ENCODE data around the gene EGFL7.

Gene EGFL7

DNA sequence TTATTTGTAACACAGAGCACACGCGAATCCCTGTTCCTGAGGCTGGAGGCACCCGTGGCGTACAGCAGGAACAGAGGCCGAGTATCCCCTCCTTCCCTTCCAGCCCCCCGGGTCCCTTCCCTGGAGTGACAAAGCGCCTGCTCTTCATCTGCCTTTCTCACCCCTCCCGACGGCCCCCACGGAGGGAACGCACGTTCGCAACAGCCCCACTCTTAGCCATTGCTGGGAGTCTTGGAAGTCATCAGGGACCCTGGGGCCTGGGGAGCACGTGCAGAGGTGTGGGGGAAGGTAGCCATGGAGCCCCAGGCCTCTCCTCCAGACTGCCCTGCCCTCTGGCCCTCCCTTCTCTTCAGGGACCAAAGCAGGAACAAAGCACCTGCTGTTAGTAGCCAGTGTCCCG, 22.1 kb downstream of the EGFL7 start:
- DNase-seq (ENCODE audit: extremely low read depth in 1 of 2, low read depth in 1 of 2), result no peak

DNA sequence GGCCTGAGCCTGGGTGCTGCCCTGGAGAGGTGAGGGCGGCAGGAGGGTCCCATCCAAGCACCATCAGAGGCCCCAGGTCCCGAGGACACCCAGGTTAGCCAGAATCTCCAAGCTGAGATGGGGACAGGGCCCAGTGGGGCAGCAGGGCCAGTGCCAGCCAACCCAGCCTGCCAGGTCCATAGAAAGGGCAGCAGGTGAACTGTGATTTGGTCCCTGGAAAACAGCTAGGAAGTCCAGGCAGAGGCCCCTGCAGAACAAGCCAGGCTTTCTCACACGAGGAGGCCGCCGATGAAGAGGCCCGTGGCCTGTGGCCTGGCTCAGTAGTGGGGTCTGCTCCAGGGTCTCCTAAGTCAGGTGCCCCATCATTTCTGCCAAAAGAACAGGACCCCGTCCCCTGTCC, 22.5 kb downstream of the EGFL7 start:
- no peak for DNase-seq (ENCODE audit: extremely low read depth in 1 of 2, low read depth in 1 of 2)

GRCh38 chr9:136685790-136686533, 23.2 kb downstream of the EGFL7 start:
- no peak for DNase-seq (ENCODE audit: extremely low read depth in 1 of 2, low read depth in 1 of 2)

- no peak for DNase-seq (ENCODE audit: extremely low read depth in 1 of 2, low read depth in 1 of 2)
Measured at GRCh38 chr9:136686534-136686793, 23.7 kb downstream of the EGFL7 start.

DNA sequence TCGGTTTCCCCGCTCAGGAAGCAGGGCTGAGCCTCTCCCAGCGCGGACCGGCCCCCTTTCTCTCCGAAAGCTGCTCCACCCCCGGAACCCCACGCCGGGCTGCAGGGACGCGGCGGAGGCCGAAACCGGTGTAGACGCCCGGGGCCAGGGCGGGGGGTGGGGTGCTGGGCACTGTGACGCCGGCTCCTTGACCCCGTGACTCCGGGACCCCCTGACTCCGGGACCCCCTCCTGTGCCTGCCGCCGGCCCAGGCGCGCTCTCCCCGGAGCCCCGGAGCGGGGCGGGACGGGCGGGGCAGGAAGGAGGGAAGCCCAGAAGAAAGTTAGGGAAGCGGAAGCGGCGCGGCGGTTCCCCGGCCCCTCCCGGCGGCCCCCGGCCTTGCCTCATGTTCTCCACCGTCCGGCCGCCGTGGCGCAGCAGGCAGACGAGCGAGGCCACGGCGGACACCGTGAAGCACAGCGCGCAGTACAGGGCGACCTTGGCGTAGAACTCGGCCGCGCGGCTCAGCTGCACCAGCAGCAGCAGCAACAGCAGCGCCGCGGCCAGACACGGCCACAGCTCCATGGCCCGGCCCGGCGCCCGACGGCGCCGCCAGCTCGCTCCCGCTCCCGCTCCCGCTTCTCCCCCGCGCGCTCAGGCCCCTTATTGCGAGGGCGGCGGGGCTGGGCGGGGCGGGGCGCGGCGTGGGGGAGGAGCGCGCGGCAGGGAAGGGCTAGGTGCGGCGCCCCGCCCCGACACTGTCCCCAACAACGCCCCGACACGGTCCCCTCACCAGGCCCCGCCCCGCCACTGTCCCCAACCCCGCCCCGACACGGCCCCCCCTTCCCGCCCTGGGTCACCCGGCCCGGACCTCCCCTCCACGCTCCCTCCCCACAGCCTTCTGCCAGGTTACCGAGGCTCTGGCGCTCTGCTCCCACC, 24.3 kb downstream of the EGFL7 start, which contains the start of gene AGPAT2:
AGPAT2 (minus strand) TSS at position 664 of the 918 bp plus-strand sequence; CDS start at position 564, 100 bp downstream.
- DNase-seq (ENCODE audit: extremely low read depth in 1 of 2, low read depth in 1 of 2), result peak; percentile 26 to 57

DNA sequence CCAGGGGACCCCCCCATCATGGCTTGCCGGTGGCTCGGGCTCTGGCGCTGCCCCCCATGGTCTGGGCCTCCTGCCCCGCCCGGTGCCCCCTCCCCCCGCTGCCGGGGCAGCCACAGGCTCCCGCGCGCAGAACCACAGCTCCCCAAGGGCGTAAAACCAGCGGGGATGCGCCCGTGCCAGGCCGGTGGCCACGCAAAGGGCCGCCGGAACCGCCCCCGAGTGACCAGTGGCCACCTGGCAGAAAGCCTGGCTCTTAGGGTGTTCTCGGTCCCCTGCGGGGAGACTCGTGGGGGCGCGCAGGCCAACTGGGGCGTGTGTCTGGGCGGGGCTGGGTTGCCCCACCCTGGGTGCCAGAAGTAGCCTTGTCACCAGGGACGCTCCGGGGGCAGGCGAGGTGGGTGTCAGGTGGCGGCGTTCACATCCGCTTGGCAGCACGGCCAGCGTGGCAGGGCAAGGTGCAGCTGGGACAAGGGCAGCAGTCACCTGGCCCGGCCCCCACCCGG, 25.1 kb downstream of the EGFL7 start:
- DNase-seq (ENCODE audit: extremely low read depth in 1 of 2, low read depth in 1 of 2), result no peak

GRCh38 chr9:136688274-136689107, 25.8 kb downstream of the EGFL7 start:
- no peak for DNase-seq (ENCODE audit: extremely low read depth in 1 of 2, low read depth in 1 of 2)

GRCh38 chr9:136689108-136689460, 26.4 kb downstream of the EGFL7 start:
- no peak for DNase-seq (ENCODE audit: extremely low read depth in 1 of 2, low read depth in 1 of 2)

DNA sequence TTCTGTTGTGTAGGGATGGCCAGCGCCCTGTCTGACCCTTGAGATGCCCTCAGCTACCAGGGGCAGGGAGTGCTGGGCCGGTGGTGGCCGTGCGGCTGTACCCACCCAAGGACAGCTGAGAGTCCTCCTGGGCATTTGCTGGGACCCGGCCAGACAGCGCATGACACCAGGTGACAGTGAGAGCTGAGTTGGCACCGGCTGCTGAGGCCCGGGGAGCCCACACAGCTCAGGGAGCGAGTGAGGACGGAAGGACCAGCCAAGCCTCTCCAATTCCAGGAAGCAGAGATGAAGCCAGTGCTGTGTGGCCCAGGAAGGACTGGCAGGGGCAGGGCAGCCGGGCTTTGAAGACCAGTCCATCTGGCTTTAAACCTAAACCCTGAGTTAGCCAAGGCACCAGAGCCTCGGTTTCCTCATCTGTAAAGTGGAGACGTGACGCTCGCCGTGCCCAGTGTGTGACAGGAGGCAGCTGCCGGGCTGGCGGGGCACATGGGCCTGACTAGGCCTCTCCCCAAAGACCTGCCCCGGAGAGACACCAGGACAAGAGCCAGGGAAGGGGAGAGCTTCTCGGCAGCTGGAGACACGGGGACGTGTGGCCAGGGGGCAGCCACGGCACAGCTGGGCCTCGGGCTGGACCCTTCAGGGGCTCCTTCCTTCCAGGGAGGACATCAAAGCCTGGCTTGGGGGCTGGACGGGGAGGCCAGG, 27.5 kb downstream of the EGFL7 start:
- DNase-seq (ENCODE audit: extremely low read depth in 1 of 2, low read depth in 1 of 2), result no peak

- DNase-seq (ENCODE audit: extremely low read depth in 1 of 2, low read depth in 1 of 2), result no peak
Measured at GRCh38 chr9:136690806-136691261, 28.1 kb downstream of the EGFL7 start.

DNA sequence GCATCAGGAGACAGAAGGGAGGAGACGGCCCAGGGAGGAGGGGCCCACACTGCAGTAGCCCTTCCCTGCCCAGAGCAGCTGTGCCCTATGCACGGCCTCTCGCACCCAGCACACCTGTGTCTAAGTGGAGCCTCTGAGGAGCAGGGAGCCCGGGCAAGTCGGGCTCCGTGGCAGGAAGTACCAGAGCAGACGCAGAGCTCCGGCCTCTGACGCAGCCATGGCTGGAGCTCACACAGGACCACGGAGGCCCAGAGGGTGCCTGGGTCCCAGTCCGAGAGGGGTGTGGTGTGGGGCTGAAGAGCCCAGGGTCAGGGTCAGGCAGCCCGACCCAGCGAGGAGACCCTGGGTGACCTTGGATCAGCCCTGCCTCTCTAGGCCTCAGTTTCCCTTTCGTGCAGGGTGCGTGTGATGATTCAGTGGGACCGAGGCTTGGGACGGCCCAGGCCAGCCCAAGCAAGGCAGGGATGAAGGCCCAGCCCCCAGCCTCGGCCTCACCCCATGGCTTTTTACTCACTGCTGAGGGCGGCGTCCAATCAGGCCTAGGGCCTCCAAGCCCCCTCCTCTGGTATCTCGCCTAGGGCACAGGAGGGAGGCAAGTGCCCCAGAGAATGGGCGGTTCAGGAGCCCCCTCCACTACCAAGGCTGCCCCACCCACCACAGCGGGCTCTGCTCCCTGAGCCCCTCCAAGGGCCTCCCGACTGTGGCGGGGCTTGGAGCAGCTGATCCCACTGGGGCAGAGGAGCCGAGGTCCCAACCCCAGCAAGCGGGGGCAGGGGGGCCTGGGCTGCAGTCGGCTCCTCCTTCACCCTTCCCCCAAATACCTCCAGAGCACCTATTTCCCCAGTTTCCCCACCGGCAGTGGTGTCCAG, 28.8 kb downstream of the EGFL7 start:
- DNase-seq (ENCODE audit: extremely low read depth in 1 of 2, low read depth in 1 of 2), result no peak

DNA sequence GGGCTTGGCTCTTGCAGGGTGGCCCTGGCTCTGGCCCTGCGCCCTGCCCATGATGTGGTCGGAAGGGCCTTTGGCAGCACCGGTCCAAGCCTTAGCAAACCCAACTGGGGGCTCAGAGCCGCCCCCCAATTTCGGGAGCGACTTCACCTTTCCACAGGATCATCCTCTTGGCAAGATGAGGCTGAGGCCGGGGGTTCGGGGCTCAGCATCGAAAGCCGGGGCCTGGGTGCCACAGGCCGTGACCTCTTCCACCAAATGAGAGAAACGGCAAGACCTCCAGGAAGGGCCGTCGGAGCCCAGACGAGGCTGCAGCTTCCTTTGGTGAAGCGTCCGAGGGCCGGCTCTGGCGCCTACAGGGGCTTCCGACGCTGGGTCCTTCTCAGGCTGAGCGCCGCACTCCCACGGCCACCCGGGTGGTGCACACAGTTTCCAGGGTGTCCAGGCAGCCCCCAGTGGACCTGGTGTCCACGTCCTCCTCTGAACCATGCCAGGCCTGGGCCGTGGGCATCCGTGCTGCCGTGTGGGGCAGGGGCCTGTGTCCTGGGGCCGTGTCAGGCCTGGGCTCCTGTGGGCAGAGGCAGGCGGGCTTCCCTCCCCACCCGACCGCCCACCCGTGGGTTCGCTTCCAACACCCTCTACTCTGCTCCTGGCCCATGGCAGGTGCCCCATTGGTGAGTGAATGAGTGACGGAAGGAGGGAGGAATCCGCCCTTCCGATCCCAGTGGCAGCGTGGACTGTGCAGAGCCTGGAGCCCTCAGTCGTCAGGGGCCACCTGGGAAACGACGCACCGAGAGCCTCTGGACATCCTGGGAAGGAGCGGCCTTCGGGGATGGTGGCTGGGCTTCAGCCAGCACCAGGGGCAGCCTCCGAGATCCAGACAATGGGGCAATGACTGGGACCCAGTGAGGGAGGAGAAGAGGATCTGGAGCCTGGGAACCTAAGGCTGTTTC, 29.7 kb downstream of the EGFL7 start:
- DNase-seq (ENCODE audit: extremely low read depth in 1 of 2, low read depth in 1 of 2), result no peak

GRCh38 chr9:136693135-136693489, 30.4 kb downstream of the EGFL7 start:
- DNase-seq (ENCODE audit: extremely low read depth in 1 of 2, low read depth in 1 of 2), result no peak

DNA sequence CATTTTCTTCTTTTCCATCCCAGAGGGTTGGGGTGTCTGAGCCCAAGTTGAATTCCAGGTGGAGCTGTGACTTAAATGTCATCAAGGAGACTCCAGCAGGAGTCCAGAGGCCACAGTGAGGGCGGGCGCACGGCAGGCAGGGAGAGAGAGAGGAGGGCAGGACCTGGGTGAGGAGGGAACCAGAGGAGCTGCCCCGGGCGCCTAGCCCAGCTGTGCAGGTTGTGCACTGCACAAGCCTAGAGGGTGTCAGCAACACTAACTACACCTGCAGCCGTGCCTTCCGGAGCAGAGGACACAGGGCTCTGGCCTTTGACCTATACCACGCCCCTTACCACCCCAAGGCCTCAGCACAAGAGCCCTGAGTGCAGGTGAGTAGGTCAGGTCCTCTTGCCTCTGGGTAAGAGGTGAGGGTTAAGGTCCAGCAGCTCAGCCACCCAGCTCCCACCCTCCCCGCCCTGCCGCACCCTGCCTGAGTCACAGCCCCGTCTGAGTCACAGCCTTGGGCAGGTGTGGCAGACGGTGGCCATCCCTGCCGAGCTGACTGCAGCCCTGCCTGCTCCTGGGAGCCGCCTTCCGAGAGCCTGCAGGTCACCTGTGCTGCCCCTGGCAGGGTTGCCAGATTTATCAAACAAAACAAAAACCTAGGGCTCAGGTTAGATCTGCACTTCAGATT, 30.9 kb downstream of the EGFL7 start:
- no peak for DNase-seq (ENCODE audit: extremely low read depth in 1 of 2, low read depth in 1 of 2)

GRCh38 chr9:136694163-136694871, 31.6 kb downstream of the EGFL7 start:
- DNase-seq (ENCODE audit: extremely low read depth in 1 of 2, low read depth in 1 of 2), result no peak

DNA sequence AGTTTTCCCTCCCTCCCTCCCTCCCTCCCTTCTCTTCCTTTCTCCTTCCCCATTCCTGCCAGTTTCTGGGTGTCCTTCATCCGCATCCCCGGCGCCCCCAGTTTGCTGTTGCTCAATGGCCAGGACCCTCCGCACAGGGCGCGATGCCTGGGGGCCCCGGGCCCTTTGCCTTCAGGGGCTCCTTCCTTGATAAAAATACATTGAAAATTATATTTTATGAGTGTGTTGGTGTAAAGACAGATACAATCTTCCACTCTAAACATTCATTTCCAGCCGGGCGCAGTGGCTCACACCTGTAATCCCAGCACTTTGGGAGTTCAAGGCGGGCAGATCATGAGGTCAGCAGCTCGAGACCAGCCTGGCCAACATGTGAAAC, 32.1 kb downstream of the EGFL7 start:
- no peak for DNase-seq (ENCODE audit: extremely low read depth in 1 of 2, low read depth in 1 of 2)

DNA sequence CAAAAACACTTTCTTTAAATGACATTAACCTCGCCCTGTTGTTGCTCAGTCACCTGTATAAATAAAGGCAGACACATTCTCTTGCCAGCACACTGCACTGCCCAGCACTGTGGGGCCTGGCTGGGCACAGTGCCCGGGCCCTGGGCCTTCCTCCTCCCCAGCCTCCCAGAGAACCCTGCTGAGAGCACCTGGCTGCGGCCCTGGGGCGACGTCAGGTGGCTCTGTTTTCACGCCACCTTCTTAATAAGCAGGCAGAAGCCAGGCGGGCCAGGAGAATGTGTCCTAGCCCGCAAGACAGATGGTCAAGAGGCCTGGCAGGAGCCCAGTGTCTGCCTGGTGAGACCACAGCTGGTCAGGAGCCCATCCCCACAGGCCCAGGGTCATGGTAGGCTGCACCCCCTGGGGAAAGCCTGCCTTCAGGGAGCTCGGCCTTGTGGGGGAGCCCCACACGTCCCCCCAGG, 32.7 kb downstream of the EGFL7 start:
- no peak for DNase-seq (ENCODE audit: extremely low read depth in 1 of 2, low read depth in 1 of 2)

Data from activated CD8-positive, alpha-beta memory T cell treated with anti-CD3 and anti-CD28 coated beads for 1 hour (primary cell).